Measurements from ENCODE around the gene WWOX. TPM values are rescaled to one million over a fixed set of nuclear protein-coding genes. Genes with fewer than 3 reads are reported as not detected.

WWOX gene
- total and polyA plus RNA-seq, 7 donors, result 7.1 to 46.8 (median 16.1) TPM

GRCh38 chr16:78317564-78318240 lies 218.2 kb downstream of the WWOX start:
- H3K4me3 ChIP-seq, result no peak overlapping the region
- WGBS, 2 donors, result 69 to 77% methylated on average over 11 of the region's 11 CpGs
- DNase-seq, result no peak
- H3K36me3 ChIP-seq, result no peaks in the 10 kb centered on the region
- no peaks in the 10 kb centered on the region for H3K4me1 ChIP-seq
- intact Hi-C loops (cut with DNase I), result no loop called here
- no peaks in the 10 kb centered on the region for H3K27me3 ChIP-seq
- no peak overlapping the region for H3K27ac ChIP-seq
- TF ChIP-seq POLR2AphosphoS5 (IDR thresholded peaks at IDR 0.05) (no peak), POLR2A (IDR thresholded peaks at IDR 0.05) (no peak), EP300 (IDR thresholded peaks at IDR 0.05) (no peak)
- TF ChIP-seq, protein P1, sequence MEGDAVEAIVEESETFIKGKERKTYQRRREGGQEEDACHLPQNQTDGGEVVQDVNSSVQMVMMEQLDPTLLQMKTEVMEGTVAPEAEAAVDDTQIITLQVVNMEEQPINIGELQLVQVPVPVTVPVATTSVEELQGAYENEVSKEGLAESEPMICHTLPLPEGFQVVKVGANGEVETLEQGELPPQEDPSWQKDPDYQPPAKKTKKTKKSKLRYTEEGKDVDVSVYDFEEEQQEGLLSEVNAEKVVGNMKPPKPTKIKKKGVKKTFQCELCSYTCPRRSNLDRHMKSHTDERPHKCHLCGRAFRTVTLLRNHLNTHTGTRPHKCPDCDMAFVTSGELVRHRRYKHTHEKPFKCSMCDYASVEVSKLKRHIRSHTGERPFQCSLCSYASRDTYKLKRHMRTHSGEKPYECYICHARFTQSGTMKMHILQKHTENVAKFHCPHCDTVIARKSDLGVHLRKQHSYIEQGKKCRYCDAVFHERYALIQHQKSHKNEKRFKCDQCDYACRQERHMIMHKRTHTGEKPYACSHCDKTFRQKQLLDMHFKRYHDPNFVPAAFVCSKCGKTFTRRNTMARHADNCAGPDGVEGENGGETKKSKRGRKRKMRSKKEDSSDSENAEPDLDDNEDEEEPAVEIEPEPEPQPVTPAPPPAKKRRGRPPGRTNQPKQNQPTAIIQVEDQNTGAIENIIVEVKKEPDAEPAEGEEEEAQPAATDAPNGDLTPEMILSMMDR (IDR thresholded peaks at IDR 0.05), result no peak
- H3K9me3 ChIP-seq, result no peaks in the 10 kb centered on the region

DNA sequence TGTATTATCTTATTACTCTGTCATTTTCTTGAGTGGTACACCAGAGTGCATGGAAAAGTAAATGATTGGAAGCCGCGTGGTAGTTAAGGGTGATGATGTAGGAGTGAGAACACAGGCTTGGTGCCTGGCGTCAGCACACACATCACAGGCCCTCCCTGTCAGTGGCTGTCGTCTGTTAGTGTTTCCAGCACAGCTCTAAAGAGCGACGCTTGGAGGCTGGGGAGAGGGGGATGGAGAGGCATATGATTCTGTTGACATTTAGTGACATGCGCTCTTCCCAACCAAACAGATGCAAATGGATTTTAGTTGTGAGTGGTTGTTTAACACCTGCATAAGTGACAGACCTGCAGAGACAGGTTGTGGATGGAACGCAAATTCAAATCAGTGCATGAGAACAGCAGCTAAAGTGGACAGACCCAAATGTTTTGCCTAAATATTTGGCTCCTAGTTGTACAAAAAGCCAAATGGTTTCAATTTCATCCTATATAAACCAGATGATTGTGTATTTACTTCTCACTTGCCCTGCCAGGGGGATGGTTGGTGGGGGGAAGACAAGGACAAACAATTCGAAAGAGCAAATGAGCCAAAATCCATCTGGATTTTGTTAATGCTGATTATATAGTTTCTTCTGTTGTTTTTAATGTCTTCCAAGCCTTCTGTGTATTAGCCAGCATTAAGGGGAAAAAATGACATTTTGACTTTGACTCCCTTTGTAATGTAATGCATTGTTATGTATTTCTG lies 222.3 kb downstream of the WWOX start:
- Histone ChIP-seq H3K36me3 (no peaks in the 10 kb centered on the region), H3K27ac (no peak overlapping the region), H3K4me1 (no peaks in the 10 kb centered on the region), H3K9me3 (no peaks in the 10 kb centered on the region), H3K27me3 (no peaks in the 10 kb centered on the region), H3K4me3 (no peak overlapping the region)
- intact Hi-C loops (cut with DNase I), result no loop called here
- TF ChIP-seq, protein P1 (IDR thresholded peaks at IDR 0.05), result no peak
- TF ChIP-seq POLR2AphosphoS5 (IDR thresholded peaks at IDR 0.05), result no peak
- no peak for TF ChIP-seq EP300 (IDR thresholded peaks at IDR 0.05)
- TF ChIP-seq POLR2A (IDR thresholded peaks at IDR 0.05), result no peak
- WGBS, 2 donors, result 89 to 90% methylated on average over 9 of the region's 9 CpGs
- no peak for DNase-seq

DNA sequence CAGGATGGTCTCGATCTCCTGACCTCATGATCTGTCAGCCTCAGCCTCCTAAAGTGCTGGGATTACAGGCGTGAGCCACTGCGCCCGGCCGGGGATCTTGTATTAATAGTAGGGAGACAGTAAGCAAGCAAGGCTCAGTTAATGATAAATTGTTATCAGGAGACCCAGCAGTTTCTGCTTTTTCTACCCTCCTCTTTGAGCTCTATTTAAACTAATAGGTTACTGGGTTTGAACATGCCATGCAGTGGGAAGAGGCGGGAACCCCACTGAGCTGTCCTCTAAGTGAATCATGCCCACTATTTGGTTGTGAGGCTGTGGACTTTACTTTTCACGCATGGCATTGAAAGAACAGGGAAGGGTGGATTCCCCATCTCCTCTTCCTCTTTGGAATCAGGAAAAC lies 223.9 kb downstream of the WWOX start:
- no peaks in the 10 kb centered on the region for H3K27me3 ChIP-seq
- 95 to 98% methylated on average over 7 of the region's 7 CpGs for WGBS, 2 donors
- H3K4me1 ChIP-seq, result no peaks in the 10 kb centered on the region
- no peak for DNase-seq
- no peak overlapping the region for H3K4me3 ChIP-seq
- no peak for TF ChIP-seq EP300 (IDR thresholded peaks at IDR 0.05)
- no peak for TF ChIP-seq POLR2AphosphoS5 (IDR thresholded peaks at IDR 0.05)
- TF ChIP-seq, protein P1 (IDR thresholded peaks at IDR 0.05), result no peak
- TF ChIP-seq POLR2A (IDR thresholded peaks at IDR 0.05), result no peak
- H3K36me3 ChIP-seq, result no peaks in the 10 kb centered on the region
- no peaks in the 10 kb centered on the region for H3K9me3 ChIP-seq
- H3K27ac ChIP-seq, result no peak overlapping the region
- intact Hi-C loops (cut with DNase I), result no loop called here

- WGBS, 2 donors, result 86 to 87% methylated on average over 6 of the region's 6 CpGs
- intact Hi-C loops (cut with DNase I), result no loop called here
- TF ChIP-seq POLR2AphosphoS5 (IDR thresholded peaks at IDR 0.05) (no peak), POLR2A (IDR thresholded peaks at IDR 0.05) (no peak), EP300 (IDR thresholded peaks at IDR 0.05) (no peak)
- TF ChIP-seq, protein P1 (IDR thresholded peaks at IDR 0.05), result no peak
- no peak for DNase-seq
- H3K27me3 ChIP-seq, result no peaks in the 10 kb centered on the region
- H3K27ac ChIP-seq, result no peak overlapping the region
- H3K36me3 ChIP-seq, result no peaks in the 10 kb centered on the region
- no peaks in the 10 kb centered on the region for H3K4me1 ChIP-seq
- H3K9me3 ChIP-seq, result no peaks in the 10 kb centered on the region
- H3K4me3 ChIP-seq, result no peak overlapping the region
Measured at GRCh38 chr16:78324649-78325285, 225.3 kb downstream of the WWOX start.
